ENCODE measurements around the gene PRR7.

PRR7 gene

GRCh38 chr5:177445052-177445916 lies 1.3 kb upstream of the PRR7 start:
- peak overlapping the region in 8 of 10 experiments; percentile 63 to 78 (median 72); a peak in 11 of 20 replicates for H3K4me3 ChIP-seq
- no peak for TF ChIP-seq Cebpa-rat (IDR thresholded peaks at IDR 0.05)
- peaks cover 10 to 88% (median 57%) of the 10 kb centered on the region in 11 experiments; a peak in 20 of 22 replicates for H4K20me1 ChIP-seq
- no peaks in the 10 kb centered on the region for H3K9me3 ChIP-seq (replicated peaks in 1 of 11)
- peaks cover 29 to 39% (median 37%) of the 10 kb centered on the region in 11 experiments for H3K36me3 ChIP-seq
- H3K4me1 ChIP-seq, result peaks cover 50 to 78% (median 70%) of the 10 kb centered on the region in 10 experiments
- peak overlapping the region; percentile 86 to 100 (median 97) for H3K4me2 ChIP-seq
- peak overlapping the region in 5 of 11 experiments; percentile 87 to 92 (median 88); a peak in 8 of 22 replicates for H3K27ac ChIP-seq
- peak overlapping the region in 10 of 11 experiments; percentile 30 to 93 (median 88); a peak in 15 of 22 replicates for H3K9ac ChIP-seq
- H3K27me3 ChIP-seq, result no peaks in the 10 kb centered on the region

- Histone ChIP-seq H3K9ac (peak overlapping the region in 10 of 11 experiments; percentile 78 to 93 (median 88); a peak in 21 of 22 replicates), H4K20me1 (peaks cover 15 to 88% (median 53%) of the 10 kb centered on the region in 11 experiments; a peak in 20 of 22 replicates), H3K27ac (peak overlapping the region in 9 of 11 experiments; percentile 84 to 92 (median 87); a peak in 19 of 22 replicates), H3K4me3 (peak overlapping the region; percentile 63 to 78 (median 72)), H3K9me3 (replicated peaks in 1 of 11) (no peaks in the 10 kb centered on the region), H3K4me1 (peaks cover 50 to 78% (median 71%) of the 10 kb centered on the region in 10 experiments), H3K27me3 (no peaks in the 10 kb centered on the region), H3K4me2 (peak overlapping the region; percentile 86 to 100 (median 97)), H3K36me3 (peaks cover 23 to 33% (median 31%) of the 10 kb centered on the region in 11 experiments)
- TF ChIP-seq Cebpa-rat (IDR thresholded peaks at IDR 0.05), result no peak
These were observed 756 bp upstream of the PRR7 start for GRCh38 chr5:177445917-177446199.

GRCh38 chr5:177447066-177447610 lies 524 bp downstream of the PRR7 start:
- H3K9me3 ChIP-seq (replicated peaks in 1 of 11), result no peaks in the 10 kb centered on the region
- H3K27me3 ChIP-seq, result no peaks in the 10 kb centered on the region
- peaks cover 50 to 84% (median 78%) of the 10 kb centered on the region in 10 experiments for H3K4me1 ChIP-seq
- H4K20me1 ChIP-seq, result peaks cover 16 to 78% (median 44%) of the 10 kb centered on the region in 11 experiments; a peak in 20 of 22 replicates
- peaks cover 10 to 20% (median 18%) of the 10 kb centered on the region in 11 experiments; a peak in 21 of 22 replicates for H3K36me3 ChIP-seq
- peak overlapping the region; percentile 14 to 92 (median 87); a peak in 20 of 22 replicates for H3K27ac ChIP-seq
- H3K9ac ChIP-seq, result peak overlapping the region; percentile 78 to 93 (median 87)
- TF ChIP-seq Cebpa-rat (IDR thresholded peaks at IDR 0.05), result no peak
- peak overlapping the region; percentile 63 to 78 (median 72) for H3K4me3 ChIP-seq
- peak overlapping the region; percentile 86 to 100 (median 97) for H3K4me2 ChIP-seq

DNA sequence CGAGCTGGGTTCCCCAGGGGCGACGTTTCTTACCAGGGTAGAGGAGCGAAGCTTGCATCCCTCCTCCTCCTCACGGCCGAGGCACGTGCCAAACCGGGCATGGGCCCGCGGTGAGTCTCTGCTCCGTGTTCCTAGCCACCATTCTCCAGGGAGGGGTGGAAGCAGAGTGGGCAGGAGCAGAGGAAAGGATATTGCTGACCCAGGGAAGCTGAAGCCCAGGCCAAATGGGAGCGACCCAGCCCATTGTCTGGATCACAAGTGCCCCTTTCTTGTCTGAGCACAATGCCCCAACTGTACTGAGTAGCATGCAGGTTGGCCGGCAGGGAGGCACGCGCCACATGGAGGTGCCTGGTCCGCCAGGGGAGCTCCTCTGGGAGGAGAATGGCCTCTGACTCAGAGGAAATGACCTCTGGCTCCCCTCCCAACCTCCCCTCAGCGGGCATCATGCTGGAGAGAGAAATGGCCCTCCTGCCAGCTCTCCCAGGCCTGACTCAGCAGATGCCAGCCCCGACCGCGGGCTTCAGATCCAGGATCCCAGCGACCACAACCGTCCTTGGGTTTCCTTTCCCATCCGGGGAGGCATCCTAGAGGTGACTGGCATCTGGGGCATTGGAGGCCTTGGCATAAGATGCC lies 1.1 kb downstream of the PRR7 start:
- peak overlapping the region in 10 of 11 experiments; percentile 50 to 93 (median 88); a peak in 19 of 22 replicates for H3K9ac ChIP-seq
- H3K27ac ChIP-seq, result peak overlapping the region in 9 of 11 experiments; percentile 66 to 92 (median 87); a peak in 18 of 22 replicates
- no peak; a peak in 1 of 22 replicates for TF ChIP-seq Cebpa-rat (IDR thresholded peaks at IDR 0.05)
- peaks cover 50 to 89% (median 83%) of the 10 kb centered on the region in 10 experiments for H3K4me1 ChIP-seq
- no peaks in the 10 kb centered on the region for H3K9me3 ChIP-seq (replicated peaks in 1 of 11)
- no peaks in the 10 kb centered on the region for H3K27me3 ChIP-seq
- peaks cover 10 to 77% (median 44%) of the 10 kb centered on the region in 11 experiments; a peak in 20 of 22 replicates for H4K20me1 ChIP-seq
- H3K4me2 ChIP-seq, result peak overlapping the region; percentile 86 to 100 (median 97)
- H3K36me3 ChIP-seq, result peaks cover 4 to 15% (median 12%) of the 10 kb centered on the region in 11 experiments; a peak in 20 of 22 replicates
- peak overlapping the region in 9 of 10 experiments; percentile 34 to 78 (median 68); a peak in 17 of 20 replicates for H3K4me3 ChIP-seq

DNA sequence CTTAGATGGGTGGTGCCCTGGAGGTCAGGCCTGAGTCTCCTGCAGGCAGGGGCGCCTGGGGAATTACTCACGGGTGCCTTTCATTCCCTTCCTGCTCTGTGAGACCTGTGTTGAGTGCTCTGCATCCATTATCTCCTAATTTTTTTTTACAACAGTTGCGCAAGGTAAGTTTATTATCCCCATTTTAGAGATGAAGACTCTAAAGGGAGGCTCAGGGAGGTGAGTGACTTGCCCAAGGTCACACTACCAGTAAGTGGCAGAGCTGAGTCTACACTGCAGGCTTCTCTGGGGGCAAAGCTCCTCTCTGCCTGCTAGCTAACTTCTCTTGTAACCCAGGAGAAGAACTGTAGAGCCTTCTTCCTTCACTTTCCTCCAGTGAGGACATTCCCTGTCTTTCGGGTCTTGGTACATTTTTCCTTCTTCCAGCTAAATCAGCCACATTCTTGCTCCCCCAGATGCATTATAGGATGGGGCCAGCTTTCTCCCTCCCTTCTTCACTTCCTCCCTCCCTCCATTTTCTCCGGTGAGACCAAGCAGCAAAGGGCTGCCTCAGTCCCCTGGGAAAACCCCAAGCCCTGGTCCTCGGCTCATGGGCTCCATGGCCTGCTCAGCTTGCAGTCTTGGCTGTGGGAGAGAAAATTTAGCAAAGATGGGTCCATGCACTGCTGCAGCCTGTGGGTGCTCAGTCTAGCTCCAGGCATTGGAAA lies 1.8 kb downstream of the PRR7 start:
- Histone ChIP-seq H3K9ac (peak overlapping the region in 10 of 11 experiments; percentile 50 to 93 (median 88); a peak in 18 of 22 replicates), H3K27me3 (0 out of 22 replicates have a peak, but pooled peaks cover 0 to 5% (median 0%) of the 10 kb centered on the region in 11 experiments), H3K27ac (peak overlapping the region in 9 of 11 experiments; percentile 66 to 92 (median 87); a peak in 18 of 22 replicates)

GRCh38 chr5:177449140-177450061 lies 2.8 kb downstream of the PRR7 start:
- Histone ChIP-seq H3K4me1 (peaks cover 56 to 88% (median 84%) of the 10 kb centered on the region in 10 experiments), H3K27me3 (0 out of 22 replicates have a peak, but pooled peaks cover 0 to 9% (median 0%) of the 10 kb centered on the region in 11 experiments), H3K9me3 (replicated peaks in 1 of 11) (no peaks in the 10 kb centered on the region), H3K4me3 (peak overlapping the region in 2 of 10 experiments; percentile 18 to 74; a peak in 1 of 20 replicates), H3K9ac (peak overlapping the region in 9 of 11 experiments; percentile 11 to 93 (median 89); a peak in 16 of 22 replicates), H3K36me3 (no peaks in the 10 kb centered on the region; a peak in 1 of 22 replicates), H3K4me2 (peak overlapping the region; percentile 86 to 100 (median 97)), H4K20me1 (peaks cover 0 to 76% (median 43%) of the 10 kb centered on the region in 11 experiments; a peak in 18 of 22 replicates), H3K27ac (peak overlapping the region in 7 of 11 experiments; percentile 10 to 92 (median 88); a peak in 14 of 22 replicates)
- TF ChIP-seq Cebpa-rat (IDR thresholded peaks at IDR 0.05), result no peak

More for the DNA sequence above, 1.8 kb downstream of the PRR7 start:
- Histone ChIP-seq H3K4me3 (peak overlapping the region in 8 of 10 experiments; percentile 34 to 78 (median 70); a peak in 15 of 20 replicates), H4K20me1 (peaks cover 3 to 77% (median 44%) of the 10 kb centered on the region in 11 experiments; a peak in 20 of 22 replicates), H3K4me2 (peak overlapping the region; percentile 86 to 100 (median 97)), H3K9me3 (replicated peaks in 1 of 11) (no peaks in the 10 kb centered on the region), H3K36me3 (peaks cover 0 to 8% (median 5%) of the 10 kb centered on the region in 11 experiments; a peak in 14 of 22 replicates), H3K4me1 (peaks cover 53 to 89% (median 85%) of the 10 kb centered on the region in 10 experiments)
- peak in 7 of 11 experiments; percentile 24 to 78 (median 36); a peak in 7 of 22 replicates for TF ChIP-seq Cebpa-rat (IDR thresholded peaks at IDR 0.05)
